GM19438 (cell line): ENCODE results near the gene SLC4A1AP.

Source experiments
- ATAC-seq: cut with Tn5 transposase; IDR thresholded peaks from one replicate; pipeline ENCODE4 v1.9.1; 2021; ENCODE audit warnings: low read depth; ENCODE audit not compliant: unreplicated experiment

SLC4A1AP gene

DNA sequence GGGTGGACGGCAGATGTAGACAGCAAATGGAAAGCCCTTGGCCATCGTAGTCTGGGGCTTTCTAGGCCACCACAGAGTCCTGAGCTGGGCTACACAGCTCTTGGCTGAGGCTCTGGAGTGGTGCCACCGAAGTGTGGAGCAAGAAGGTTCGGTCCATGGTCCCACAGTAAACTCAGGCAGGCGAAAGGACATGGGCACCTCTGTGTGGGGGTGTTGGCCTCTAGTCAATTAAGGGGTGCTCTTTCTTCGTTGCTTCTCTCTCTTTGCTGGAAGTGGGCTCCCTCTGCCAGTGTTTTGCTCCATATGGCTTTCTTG is 73.2 kb downstream of the SLC4A1AP start:
- no peak for ATAC-seq

DNA sequence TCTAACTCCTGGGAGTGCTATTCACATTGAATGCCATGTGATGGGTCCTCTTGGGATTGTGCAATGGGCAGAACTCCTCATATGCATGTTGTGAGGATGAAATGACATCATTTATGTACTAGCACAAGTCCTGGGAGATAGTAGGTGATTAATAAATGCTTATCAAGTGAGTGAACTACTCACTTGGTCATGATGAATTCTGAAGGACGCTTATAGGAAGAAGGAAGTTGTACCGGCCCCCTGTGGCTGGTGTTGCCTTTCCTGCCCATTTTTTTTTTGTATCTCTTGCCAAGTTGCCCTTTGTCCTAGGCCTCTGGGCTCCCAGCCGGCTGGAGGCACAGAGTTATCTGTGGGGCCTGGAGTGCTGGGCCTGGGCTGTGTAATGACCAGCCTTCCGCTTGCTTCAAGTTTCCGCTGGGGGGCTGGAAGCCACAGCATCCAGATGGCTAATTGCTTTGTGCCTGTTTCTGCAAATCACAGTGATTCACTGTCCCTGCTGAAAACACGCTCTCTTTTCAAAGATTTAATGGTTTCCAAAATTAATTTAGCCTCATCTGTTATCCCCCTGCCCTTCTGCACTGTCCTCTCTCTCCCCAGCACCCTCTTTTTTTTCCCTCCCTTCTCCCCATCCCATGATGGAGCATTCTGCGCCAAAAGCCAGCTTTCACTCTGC is 74.1 kb downstream of the SLC4A1AP start:
- no peak for ATAC-seq

DNA sequence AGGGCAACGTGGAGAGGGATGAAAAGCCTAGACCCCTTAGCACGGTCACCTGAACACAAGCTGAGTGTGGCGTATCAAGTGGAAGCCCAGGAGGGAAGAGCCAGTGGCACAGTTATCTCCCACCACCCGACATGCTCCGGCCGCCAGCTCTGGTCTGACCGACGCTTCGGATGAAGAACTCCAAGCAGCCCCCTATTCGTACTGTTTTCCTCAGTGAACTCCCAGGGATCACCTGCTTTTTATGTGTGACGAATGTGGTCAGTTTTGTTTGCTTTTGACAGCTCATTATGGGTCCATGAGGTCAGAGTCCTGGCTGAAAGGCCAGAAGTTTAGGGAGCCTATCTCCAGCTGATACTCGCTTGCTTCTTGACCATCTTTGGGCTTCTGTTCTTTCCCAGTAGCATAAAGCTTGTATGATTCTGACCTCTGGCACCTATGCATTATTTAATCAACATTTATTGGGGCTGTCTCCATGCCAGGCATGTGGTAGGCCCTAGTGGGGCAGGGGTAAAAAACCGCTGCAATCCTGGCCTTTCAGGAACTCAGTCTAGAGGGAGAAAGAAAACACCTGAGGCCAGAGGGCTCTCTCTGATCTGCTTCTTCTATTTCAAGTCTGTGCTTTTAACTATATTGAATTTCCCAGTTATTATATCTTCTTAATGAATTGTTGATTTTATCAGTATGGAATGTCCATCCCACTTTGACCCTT is 74.8 kb downstream of the SLC4A1AP start:
- no peak for ATAC-seq

DNA sequence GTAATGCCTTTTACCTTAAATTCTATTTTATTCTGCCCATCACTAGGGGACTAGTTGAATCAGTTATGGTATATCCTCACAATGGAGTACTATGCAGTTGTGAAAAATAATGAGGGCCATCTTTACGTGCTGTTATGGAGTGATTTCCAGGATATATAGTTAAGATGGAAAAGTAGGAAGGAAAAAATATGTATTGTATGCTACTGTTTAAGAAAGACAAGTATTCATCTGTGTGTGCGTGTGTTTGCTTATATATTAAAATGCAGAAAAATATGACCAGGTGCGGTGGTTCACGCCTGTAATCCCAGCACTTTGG is 75.3 kb downstream of the SLC4A1AP start:
- ATAC-seq: no peak

DNA sequence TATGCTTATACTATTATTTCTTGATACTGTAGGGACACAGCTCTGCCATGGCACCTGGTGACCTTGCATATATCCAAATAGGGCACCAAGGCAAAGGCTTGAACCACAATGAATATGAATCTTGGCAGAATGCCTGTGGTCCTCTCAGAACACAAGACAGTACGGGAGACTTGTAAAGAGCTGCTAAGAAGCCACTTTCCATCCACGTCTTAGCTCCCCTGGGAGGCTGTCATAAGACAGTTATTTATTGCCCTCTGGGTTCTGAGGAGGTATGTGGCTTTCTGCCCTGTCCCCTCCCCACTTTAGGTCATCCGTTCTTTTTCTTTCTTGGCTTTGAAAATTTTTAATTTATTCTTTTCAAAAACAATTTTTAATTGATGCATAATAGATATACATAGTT is 78.0 kb downstream of the SLC4A1AP start:
- no peak for ATAC-seq

DNA sequence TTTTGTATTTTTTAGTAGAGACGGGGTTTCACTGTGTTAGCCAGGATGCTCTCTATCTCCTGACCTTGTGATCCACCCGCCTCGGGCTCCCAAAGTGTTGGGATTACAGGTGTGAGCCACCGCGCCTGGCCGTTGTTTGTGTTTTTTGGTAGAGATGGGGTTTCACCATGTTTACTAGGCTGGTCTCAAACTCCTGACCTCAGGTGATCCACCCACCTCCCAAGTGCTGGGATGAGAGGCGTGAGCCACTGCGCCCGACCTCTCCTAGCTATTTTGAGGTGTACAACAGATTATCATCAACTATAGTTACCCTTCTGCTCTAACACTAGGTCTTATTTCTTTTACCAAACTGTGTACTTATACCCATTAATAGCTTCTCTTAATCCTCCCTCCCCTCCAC is 78.9 kb downstream of the SLC4A1AP start:
- no peak for ATAC-seq
